Stomach (tissue), 4 donors: Measurements from ENCODE around the gene AKT1S1.

Experiments
- CTCF ChIP-seq, 7 experiments: fragments of 450-650 bp in 4 of 7; fragments of 200-600 bp in 3 of 7; sonication (generic) in 3 of 7; IDR thresholded peaks; one replicate each; pipeline ENCODE4 v1.5.1; 2016 to 2019; ENCODE audit warnings: antibody characterized with exemption in 7 of 7, control low read depth in 2 of 7, mild to moderate bottlenecking in 1 of 7
- EP300 ChIP-seq: sonication (generic); formaldehyde crosslinking; IDR thresholded peaks from one replicate; pipeline ENCODE4 v1.6.1; 2017; ENCODE audit warnings: antibody characterized with exemption
- POLR2A ChIP-seq, 4 donors: fragments of 450-650 bp; IDR thresholded peaks; one replicate each; pipeline ENCODE4 v1.6.1; 2016; ENCODE audit warnings: antibody characterized with exemption in 4 of 4, control low read depth in 2 of 4, mild to moderate bottlenecking in 1 of 4, moderate library complexity in 1 of 4
- POLR2AphosphoS5 ChIP-seq, 3 donors: sonication (generic); formaldehyde crosslinking; IDR thresholded peaks; one replicate each; pipeline ENCODE4 v1.6.1; 2016; ENCODE audit warnings: antibody characterized with exemption in 3 of 3

GRCh38 chr19:49866933-49867782, 10.0 kb downstream of the AKT1S1 start, which contains the start of gene PNKP:
- TF ChIP-seq CTCF (IDR thresholded peaks at IDR 0.05), result no peak
- no peak for TF ChIP-seq POLR2A (IDR thresholded peaks at IDR 0.05)
- peak; percentile 45 to 89 (median 78) for TF ChIP-seq POLR2AphosphoS5 (IDR thresholded peaks at IDR 0.05)
- peak; percentile 3 for TF ChIP-seq EP300
